NCI-H2107 treated with DMSO at 0.1 percent for 48 hours (cell line): ENCODE data around the gene ATG16L2.

Experiments used
- DNase-seq: peaks from one replicate; lab custom pipeline; 2025; ENCODE audit not compliant: unreplicated experiment; lab: John Stamatoyannopoulos, UW

The ATG16L2 gene

GRCh38 chr11:72875736-72876135 lies 61.5 kb downstream of the ATG16L2 start:
- no peak for DNase-seq

GRCh38 chr11:72876147-72876546 lies 61.9 kb downstream of the ATG16L2 start:
- no peak for DNase-seq
